Measurements from ENCODE around the gene TKTL1. TPM values are rescaled to one million over a fixed set of nuclear protein-coding genes. Genes with fewer than 3 reads are reported as not detected.

TKTL1 gene
- total and polyA plus RNA-seq, 11 donors = 2.0 to 13.4 (median 7.7) TPM

DNA sequence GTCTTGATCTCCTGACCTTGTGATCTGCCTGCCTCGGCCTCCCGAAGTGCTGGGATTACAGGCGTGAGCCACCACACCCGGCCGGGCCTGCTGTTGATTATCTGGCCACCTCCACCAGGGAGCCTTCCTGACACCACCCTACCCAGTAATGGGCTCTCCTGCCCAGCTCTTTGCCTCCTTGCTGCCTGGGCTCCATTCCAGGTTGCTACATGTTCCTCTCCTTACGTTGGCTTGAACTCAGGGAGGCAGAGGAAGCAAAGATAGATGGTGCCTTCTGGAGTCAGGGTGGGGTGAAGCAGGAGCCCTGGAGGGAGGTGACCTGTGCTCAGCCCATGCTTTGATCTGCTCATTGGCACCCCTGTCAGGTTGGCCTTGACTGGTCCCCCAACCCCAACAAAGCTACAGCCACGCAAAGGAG lies 52.5 kb downstream of the TKTL1 start:
- Histone ChIP-seq H3K27me3 (no peaks in the 10 kb centered on the region), H3K4me3 (no peak overlapping the region), H3K4me1 (peaks cover 0 to 19% (median 0%) of the 10 kb centered on the region in 12 donors), H3K9me3 (no peaks in the 10 kb centered on the region), H3K27ac (peak overlapping the region in 2 of 12 donors; percentile 52 to 64), H3K36me3 (peaks cover 0 to 51% (median 46%) of the 10 kb centered on the region in 9 donors)
- DNase-seq = peak in 3 of 5 donors; percentile 8 to 27 (median 26)
- WGBS, 4 donors = 61 to 79% (median 74%) methylated on average over 7 of the region's 7 CpGs
- no peak for ATAC-seq
- intact Hi-C loops (cut with DNase I) = no loop called here
- TF ChIP-seq, protein P1, sequence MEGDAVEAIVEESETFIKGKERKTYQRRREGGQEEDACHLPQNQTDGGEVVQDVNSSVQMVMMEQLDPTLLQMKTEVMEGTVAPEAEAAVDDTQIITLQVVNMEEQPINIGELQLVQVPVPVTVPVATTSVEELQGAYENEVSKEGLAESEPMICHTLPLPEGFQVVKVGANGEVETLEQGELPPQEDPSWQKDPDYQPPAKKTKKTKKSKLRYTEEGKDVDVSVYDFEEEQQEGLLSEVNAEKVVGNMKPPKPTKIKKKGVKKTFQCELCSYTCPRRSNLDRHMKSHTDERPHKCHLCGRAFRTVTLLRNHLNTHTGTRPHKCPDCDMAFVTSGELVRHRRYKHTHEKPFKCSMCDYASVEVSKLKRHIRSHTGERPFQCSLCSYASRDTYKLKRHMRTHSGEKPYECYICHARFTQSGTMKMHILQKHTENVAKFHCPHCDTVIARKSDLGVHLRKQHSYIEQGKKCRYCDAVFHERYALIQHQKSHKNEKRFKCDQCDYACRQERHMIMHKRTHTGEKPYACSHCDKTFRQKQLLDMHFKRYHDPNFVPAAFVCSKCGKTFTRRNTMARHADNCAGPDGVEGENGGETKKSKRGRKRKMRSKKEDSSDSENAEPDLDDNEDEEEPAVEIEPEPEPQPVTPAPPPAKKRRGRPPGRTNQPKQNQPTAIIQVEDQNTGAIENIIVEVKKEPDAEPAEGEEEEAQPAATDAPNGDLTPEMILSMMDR (IDR thresholded peaks at IDR 0.05) = no peak
- TF ChIP-seq POLR2A (IDR thresholded peaks at IDR 0.05) = no peak

DNA sequence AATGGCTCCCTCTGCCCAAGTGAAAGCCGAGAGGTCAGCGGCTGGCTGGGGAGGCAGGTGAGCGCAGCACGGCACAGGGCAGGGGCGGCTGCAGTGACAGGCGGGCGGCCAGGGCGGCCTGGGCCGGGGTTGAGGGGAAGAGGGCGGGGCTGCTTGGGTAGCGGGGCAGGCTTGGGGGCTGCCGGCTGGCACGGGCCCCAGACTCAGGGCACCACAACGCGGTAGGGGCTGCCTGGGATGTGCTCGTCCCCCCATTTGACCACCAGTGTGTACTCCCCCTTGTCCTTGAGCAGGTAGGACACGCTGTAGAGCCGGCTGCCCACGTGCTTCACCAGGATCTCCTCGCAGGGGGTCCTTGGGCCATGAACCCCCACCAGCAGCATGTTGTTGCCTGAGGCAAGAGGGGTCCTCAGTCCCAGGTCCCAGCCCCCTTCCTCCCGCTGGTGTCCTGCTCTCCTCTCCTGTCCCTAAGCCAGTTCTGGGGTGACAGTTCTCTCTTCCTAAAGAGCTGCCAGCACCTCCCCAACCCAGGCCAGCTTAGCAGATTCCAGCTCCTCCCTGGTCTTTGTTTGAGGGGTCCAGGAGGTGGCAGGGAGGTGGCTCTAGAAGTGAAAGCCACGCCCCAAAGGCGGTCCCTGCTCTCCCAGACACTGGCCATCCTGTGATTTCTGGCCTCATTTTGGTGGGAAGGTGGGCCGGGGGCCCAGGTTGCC lies 53.2 kb downstream of the TKTL1 start:
- H3K4me3 ChIP-seq = no peak overlapping the region
- H3K27ac ChIP-seq = peak overlapping the region in 2 of 12 donors; percentile 52 to 64
- no peaks in the 10 kb centered on the region for H3K9me3 ChIP-seq
- H3K4me1 ChIP-seq = peaks cover 0 to 19% (median 0%) of the 10 kb centered on the region in 12 donors
- ATAC-seq (no peak), DNase-seq (peak in 3 of 5 donors; percentile 6 to 27 (median 26))
- H3K27me3 ChIP-seq = no peaks in the 10 kb centered on the region
- WGBS, 4 donors = 82 to 90% (median 86%) methylated on average over 19 to 24 of the region's 24 CpGs
- intact Hi-C loops (cut with DNase I) = no loop called here
- no peak for TF ChIP-seq POLR2A (IDR thresholded peaks at IDR 0.05)
- TF ChIP-seq, protein P1 (IDR thresholded peaks at IDR 0.05) = no peak
- peaks cover 0 to 58% (median 53%) of the 10 kb centered on the region in 9 donors for H3K36me3 ChIP-seq

DNA sequence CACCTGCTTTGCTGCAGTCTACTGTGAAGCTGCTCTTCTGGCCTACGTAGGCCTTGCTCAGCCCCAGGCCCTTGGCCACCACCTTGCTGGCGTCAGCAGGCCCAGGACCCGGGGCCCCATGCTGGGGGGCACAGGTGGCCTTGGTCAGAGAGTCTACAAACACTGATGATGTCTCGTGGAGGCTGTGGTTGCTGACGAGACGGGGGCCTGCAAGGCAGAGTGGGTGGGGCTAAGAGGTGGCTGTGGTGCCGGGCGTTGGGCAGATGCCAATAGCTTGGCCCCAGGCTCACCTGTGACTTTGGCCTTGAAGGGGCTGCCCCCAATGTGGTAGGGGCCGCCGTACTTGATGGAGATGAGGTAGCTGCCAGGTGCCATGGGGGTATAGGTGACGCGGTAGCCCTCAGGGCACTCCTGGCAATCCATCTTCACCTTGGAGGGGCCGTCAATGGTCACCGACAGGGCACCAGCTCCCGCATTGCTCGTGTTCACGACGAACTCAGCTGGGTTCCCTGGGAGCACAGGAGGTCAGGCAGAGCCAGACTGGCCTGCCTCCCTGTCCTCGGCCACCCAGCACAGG lies 53.9 kb downstream of the TKTL1 start:
- Histone ChIP-seq H3K9me3 (no peaks in the 10 kb centered on the region), H3K4me3 (no peak overlapping the region), H3K4me1 (peaks cover 0 to 19% (median 0%) of the 10 kb centered on the region in 12 donors), H3K36me3 (peaks cover 0 to 64% (median 60%) of the 10 kb centered on the region in 9 donors), H3K27me3 (no peaks in the 10 kb centered on the region), H3K27ac (peak overlapping the region in 2 of 12 donors; percentile 22 to 64)
- ATAC-seq = no peak
- 59 to 73% (median 65%) methylated on average over 8 to 19 of the region's 19 CpGs for WGBS, 4 donors
- no peak for TF ChIP-seq POLR2A (IDR thresholded peaks at IDR 0.05)
- TF ChIP-seq, protein P1 (IDR thresholded peaks at IDR 0.05) = no peak
- peak in 1 of 5 donors; percentile 32 for DNase-seq
- intact Hi-C loops (cut with DNase I) = no loop called here

DNA sequence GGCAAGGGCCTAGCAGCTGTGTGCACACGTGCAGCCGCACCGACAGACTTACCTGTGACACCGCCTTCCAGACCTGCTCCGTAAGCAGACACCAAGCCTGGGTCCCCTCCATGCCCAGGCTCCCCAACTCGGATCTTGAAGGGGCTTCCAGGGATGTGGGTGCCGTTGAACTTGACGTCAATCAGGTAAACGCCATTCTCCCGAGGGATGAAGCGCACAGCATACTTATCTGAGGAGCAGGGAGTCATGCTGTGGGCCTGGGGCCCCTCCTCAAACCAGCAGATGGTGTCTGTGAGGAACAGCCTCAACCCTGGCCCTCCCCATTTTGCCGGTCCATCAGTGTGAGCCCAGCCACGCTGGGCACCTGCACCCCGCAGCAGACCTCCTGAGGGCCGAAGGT lies 54.4 kb downstream of the TKTL1 start:
- Histone ChIP-seq H3K27ac (peak overlapping the region in 1 of 12 donors; percentile 76), H3K9me3 (no peaks in the 10 kb centered on the region), H3K4me1 (peaks cover 0 to 19% (median 0%) of the 10 kb centered on the region in 12 donors), H3K36me3 (peaks cover 0 to 70% (median 65%) of the 10 kb centered on the region in 9 donors), H3K27me3 (no peaks in the 10 kb centered on the region), H3K4me3 (no peak overlapping the region)
- ATAC-seq (no peak), DNase-seq (no peak)
- TF ChIP-seq, protein P1 (IDR thresholded peaks at IDR 0.05) = no peak
- no peak for TF ChIP-seq POLR2A (IDR thresholded peaks at IDR 0.05)
- intact Hi-C loops (cut with DNase I) = no loop called here
- WGBS, 4 donors = 74 to 82% (median 78%) methylated on average over 11 to 15 of the region's 15 CpGs

Measured in heart left ventricle (tissue), 16 donors.